NCI-H226 (cell line): ENCODE results near the gene MTRF1.
"Not testable (repeated sequence)": the region's sequence is repeated elsewhere in the genome, so short reads cannot be mapped to it uniquely, and the experiment has no call there.

Source experiments
- DNase-seq: peaks from one replicate; pipeline ENCODE4 v3.0.0-alpha.2; 2015

The MTRF1 gene

GRCh38 chr13:41263261-41263971 lies at the start of gene MTRF1:
MTRF1 (minus strand) TSS chr13:41263576; CDS start chr13:41260907, 2,669 bp downstream.
- peak; percentile 71 for DNase-seq

GRCh38 chr13:41313117-41313516 lies 49.7 kb upstream of the MTRF1 start:
- DNase-seq = no peak

- no peak for DNase-seq
These were observed 48.8 kb upstream of the MTRF1 start for GRCh38 chr13:41312176-41312500.

GRCh38 chr13:41311406-41312175 lies 48.2 kb upstream of the MTRF1 start:
- DNase-seq = no peak

- peak; percentile 66 for DNase-seq
These were observed 47.6 kb upstream of the MTRF1 start, which contains the start of gene NAA16 for GRCh38 chr13:41310963-41311405. NAA16 (plus strand) TSS chr13:41311267; CDS start chr13:41311529, 262 bp downstream.

- DNase-seq = no peak
These were observed 44.7 kb upstream of the MTRF1 start for GRCh38 chr13:41307884-41308640.

- DNase-seq = no peak
These were observed 43.1 kb upstream of the MTRF1 start for GRCh38 chr13:41306271-41307145.

- DNase-seq = no peak
These were observed 41.2 kb upstream of the MTRF1 start for GRCh38 chr13:41304551-41304950.

GRCh38 chr13:41302743-41303142 lies 39.4 kb upstream of the MTRF1 start:
- DNase-seq = no peak

- DNase-seq = no peak
These were observed 36.1 kb upstream of the MTRF1 start for GRCh38 chr13:41299316-41300094.

GRCh38 chr13:41296879-41297646 lies 33.7 kb upstream of the MTRF1 start:
- no peak for DNase-seq

GRCh38 chr13:41295973-41296372 lies 32.6 kb upstream of the MTRF1 start:
- DNase-seq = no peak

GRCh38 chr13:41294914-41295313 lies 31.5 kb upstream of the MTRF1 start:
- no peak for DNase-seq

GRCh38 chr13:41293272-41293671 lies 29.9 kb upstream of the MTRF1 start:
- DNase-seq = no peak

- DNase-seq = no peak
These were observed 27.9 kb upstream of the MTRF1 start for GRCh38 chr13:41291246-41291645.

- no peak for DNase-seq
These were observed 26.1 kb upstream of the MTRF1 start for GRCh38 chr13:41289463-41289881.

GRCh38 chr13:41286370-41286769 lies 23.0 kb upstream of the MTRF1 start:
- no peak for DNase-seq

GRCh38 chr13:41284512-41285288 lies 21.3 kb upstream of the MTRF1 start:
- peak; percentile 83 for DNase-seq

GRCh38 chr13:41282129-41282571 lies 18.8 kb upstream of the MTRF1 start:
- no peak for DNase-seq

- DNase-seq = not testable (repeated sequence)
These were observed 15.8 kb upstream of the MTRF1 start for GRCh38 chr13:41279156-41279555.
